AG09309 (cell line): ENCODE data around the gene RRAGA.

Experiments
- DNase-seq: peaks from one replicate; pipeline ENCODE4 v3.0.0-alpha.2; 2010; ENCODE audit warnings: low read depth
- H3K4me3 ChIP-seq: 2 replicates; pipeline ENCODE4 v1.5.1; 2011; ENCODE audit warnings: mild to moderate bottlenecking, low read depth, low read length, moderate library complexity; ENCODE audit not compliant: control insufficient read depth
- TF ChIP-seq, protein P1 (sequence below): IDR thresholded peaks from 2 replicates; pipeline ENCODE4 v1.5.1; 2011; ENCODE audit warnings: mild to moderate bottlenecking, low read depth, low read length, inconsistent platforms; ENCODE audit not compliant: insufficient read depth, control insufficient read depth; ENCODE audit errors: missing control alignments

RRAGA gene

GRCh38 chr9:19023078-19023477 lies 26.1 kb upstream of the RRAGA start:
- no peak overlapping the region for H3K4me3 ChIP-seq
- DNase-seq = no peak
- TF ChIP-seq, protein P1, sequence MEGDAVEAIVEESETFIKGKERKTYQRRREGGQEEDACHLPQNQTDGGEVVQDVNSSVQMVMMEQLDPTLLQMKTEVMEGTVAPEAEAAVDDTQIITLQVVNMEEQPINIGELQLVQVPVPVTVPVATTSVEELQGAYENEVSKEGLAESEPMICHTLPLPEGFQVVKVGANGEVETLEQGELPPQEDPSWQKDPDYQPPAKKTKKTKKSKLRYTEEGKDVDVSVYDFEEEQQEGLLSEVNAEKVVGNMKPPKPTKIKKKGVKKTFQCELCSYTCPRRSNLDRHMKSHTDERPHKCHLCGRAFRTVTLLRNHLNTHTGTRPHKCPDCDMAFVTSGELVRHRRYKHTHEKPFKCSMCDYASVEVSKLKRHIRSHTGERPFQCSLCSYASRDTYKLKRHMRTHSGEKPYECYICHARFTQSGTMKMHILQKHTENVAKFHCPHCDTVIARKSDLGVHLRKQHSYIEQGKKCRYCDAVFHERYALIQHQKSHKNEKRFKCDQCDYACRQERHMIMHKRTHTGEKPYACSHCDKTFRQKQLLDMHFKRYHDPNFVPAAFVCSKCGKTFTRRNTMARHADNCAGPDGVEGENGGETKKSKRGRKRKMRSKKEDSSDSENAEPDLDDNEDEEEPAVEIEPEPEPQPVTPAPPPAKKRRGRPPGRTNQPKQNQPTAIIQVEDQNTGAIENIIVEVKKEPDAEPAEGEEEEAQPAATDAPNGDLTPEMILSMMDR = no peak

GRCh38 chr9:19026375-19026774 lies 22.9 kb upstream of the RRAGA start:
- no peak overlapping the region for H3K4me3 ChIP-seq
- TF ChIP-seq, protein P1 = no peak
- no peak for DNase-seq

GRCh38 chr9:19027825-19028224 lies 21.4 kb upstream of the RRAGA start:
- no peak for DNase-seq
- TF ChIP-seq, protein P1 = no peak
- H3K4me3 ChIP-seq = no peak overlapping the region

DNA sequence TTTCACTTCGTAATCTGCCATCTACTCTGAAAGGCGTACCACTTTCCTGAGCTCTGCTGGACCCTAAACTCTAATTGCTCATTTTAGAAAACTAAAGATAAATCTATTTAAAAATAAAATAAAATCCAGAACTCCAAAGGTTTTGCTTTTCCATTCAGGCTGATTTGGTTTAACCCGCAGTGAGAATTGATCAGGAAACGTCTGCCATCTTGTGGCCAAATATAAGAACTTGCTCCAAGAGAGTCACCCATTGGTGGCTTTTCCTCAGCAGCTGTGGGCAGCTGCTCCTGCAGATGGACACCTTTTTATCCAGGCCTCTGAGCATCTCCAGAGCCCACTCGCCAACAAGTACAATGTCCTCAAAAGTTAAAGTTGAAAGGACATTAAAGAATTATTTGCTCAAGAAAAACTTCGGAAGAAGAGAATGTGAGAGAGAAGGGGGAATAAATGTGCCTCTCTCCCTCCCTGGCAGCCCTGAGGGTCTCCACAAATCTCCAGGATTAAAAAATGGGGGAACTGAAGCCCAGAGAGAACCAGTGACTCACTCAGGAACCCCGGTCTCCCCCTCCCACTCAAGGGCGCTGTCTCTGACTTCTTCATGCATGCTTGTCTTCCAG lies 20.3 kb upstream of the RRAGA start:
- TF ChIP-seq, protein P1 = peak; percentile 61
- H3K4me3 ChIP-seq = no peak overlapping the region
- no peak for DNase-seq

- TF ChIP-seq, protein P1 = no peak
- H3K4me3 ChIP-seq = no peak overlapping the region
- DNase-seq = no peak
Observed at GRCh38 chr9:19030899-19031298, 18.3 kb upstream of the RRAGA start.

DNA sequence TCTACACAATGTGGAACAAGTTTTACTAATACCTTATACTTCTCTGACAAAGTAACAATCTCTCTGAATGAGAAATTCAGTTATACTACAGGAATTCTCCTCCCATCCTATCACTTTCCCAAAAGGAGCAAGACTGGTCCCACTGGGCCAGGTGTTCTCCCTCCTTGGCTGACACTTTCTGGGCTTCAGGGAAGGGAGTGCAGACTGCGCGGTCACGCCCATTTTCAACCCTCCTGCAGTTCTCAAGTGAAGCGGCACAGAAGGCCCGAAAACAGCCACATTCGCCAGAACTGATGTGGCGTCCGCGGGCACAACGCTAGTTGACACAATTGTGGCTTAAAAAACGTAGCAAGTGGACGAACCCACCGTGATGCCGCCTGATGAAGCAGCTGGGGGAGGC lies 16.8 kb upstream of the RRAGA start:
- no peak overlapping the region for H3K4me3 ChIP-seq
- TF ChIP-seq, protein P1 = no peak
- DNase-seq = no peak
